HepG2 (cell line): ENCODE results near the gene CFAP97. TPM values are rescaled to one million over a fixed set of nuclear protein-coding genes. Genes with fewer than 3 reads are reported as not detected.

Experiments used
- AGO1 ChIP-seq: fragments of 200-400 bp; formaldehyde crosslinking; IDR thresholded peaks from 2 replicates; pipeline ENCODE4 v1.6.1; 2017; ENCODE audit warnings: mild to moderate bottlenecking, low read depth, low read length, moderate library complexity; ENCODE audit not compliant: poor library complexity, severe bottlenecking
- BCL3 ChIP-seq: sonication (generic); formaldehyde crosslinking; IDR thresholded peaks from 2 replicates; pipeline ENCODE4 v1.5.1; 2020; ENCODE audit warnings: mild to moderate bottlenecking, missing genetic modification reagents, moderate library complexity
- GTF2F1 ChIP-seq: fragments of 150-350 bp; IDR thresholded peaks from 2 replicates; pipeline ENCODE4 v1.6.1; 2014; ENCODE audit warnings: low read length
- MAFG ChIP-seq: sonication (generic); formaldehyde crosslinking; IDR thresholded peaks from 2 replicates; pipeline ENCODE4 v1.5.1; 2020; ENCODE audit warnings: mild to moderate bottlenecking, missing genetic modification reagents
- RARG ChIP-seq: sonication (generic); formaldehyde crosslinking; IDR thresholded peaks from 2 replicates; pipeline ENCODE4 v1.4.0; 2020; ENCODE audit warnings: low read depth, mild to moderate bottlenecking, missing genetic modification reagents
- SAP130 ChIP-seq: IDR thresholded peaks from 2 replicates; pipeline ENCODE4 v1.6.1; 2016; ENCODE audit warnings: low read depth
- SIN3B ChIP-seq: fragments of 150-350 bp; IDR thresholded peaks from 2 replicates; pipeline ENCODE4 v1.6.1; 2014; ENCODE audit warnings: low read length
- TARDBP ChIP-seq: sonication (generic); formaldehyde crosslinking; IDR thresholded peaks from 2 replicates; pipeline ENCODE4 v1.8.0; 2022; ENCODE audit warnings: mild to moderate bottlenecking, missing genetic modification reagents
- THYN1 ChIP-seq: sonication (generic); formaldehyde crosslinking; IDR thresholded peaks from 2 replicates; pipeline ENCODE4 v1.8.1; 2023; ENCODE audit warnings: low read depth, mild to moderate bottlenecking, moderate library complexity, missing genetic modification reagents, borderline replicate concordance
- USF2 ChIP-seq, 2 experiments: sonication (generic) in 1 of 2; formaldehyde crosslinking in 1 of 2; IDR thresholded peaks; 2 replicates each; pipeline versions ENCODE4 v1.5.1 to v1.6.1; 2011 to 2020; ENCODE audit warnings: borderline replicate concordance in 1 of 2, low read depth in 1 of 2, low read length in 1 of 2, mild to moderate bottlenecking in 1 of 2, missing genetic modification reagents in 1 of 2, moderate library complexity in 1 of 2
- ZBED4 ChIP-seq: sonication (generic); formaldehyde crosslinking; IDR thresholded peaks from 2 replicates; pipeline ENCODE4 v1.4.0; 2020; ENCODE audit warnings: missing genetic modification reagents, borderline replicate concordance
- ZNF224 ChIP-seq: sonication (generic); formaldehyde crosslinking; IDR thresholded peaks from 2 replicates; pipeline ENCODE4 v1.5.0; 2020; ENCODE audit warnings: mild to moderate bottlenecking, missing genetic modification reagents
- ZNF234 ChIP-seq: sonication (generic); formaldehyde crosslinking; conservative IDR thresholded peaks from 2 replicates; pipeline ENCODE4 v1.5.1; 2020; ENCODE audit warnings: mild to moderate bottlenecking, missing genetic modification reagents
- ZNF503 ChIP-seq: sonication (generic); formaldehyde crosslinking; IDR thresholded peaks from 2 replicates; pipeline ENCODE4 v1.4.0; 2020; ENCODE audit warnings: missing genetic modification reagents
- ZNF512B ChIP-seq: sonication (generic); formaldehyde crosslinking; IDR thresholded peaks from 2 replicates; pipeline ENCODE4 v1.5.1; 2020; ENCODE audit warnings: missing genetic modification reagents, mild to moderate bottlenecking, borderline replicate concordance
- polyA plus RNA-seq, 8 experiments: library from polyadenylated mRNA; depleted of rRNA in 3 of 8; stranded (reverse) in 7 of 8; unstranded in 1 of 8; fragments of >200 nt; fragmentation: Illumina TruSeq in 4 of 8; extraction: Trizol in 4 of 8; gene quantifications; 2 replicates each; pipeline versions ENCODE4 v1.2.1 to v1.2.3, GENCODE V29; 2011 to 2016; ENCODE audit warnings: low read depth in 4 of 8, missing spikeins in 1 of 8, mixed read lengths in 1 of 8; ENCODE audit not compliant: insufficient read depth in 1 of 8
- total RNA-seq, 5 experiments: library from RNA; depleted of rRNA; stranded (reverse); fragments of >200 nt; fragmentation: Illumina TruSeq; extraction: Trizol; gene quantifications; 2 replicates each; pipeline ENCODE4 v1.2.3, GENCODE V29; 2016; ENCODE audit warnings: low read depth in 1 of 5

The CFAP97 gene
- total and polyA plus RNA-seq, 2 of the 13 experiments (the other 11 are each of a cell fraction or from before 2014, with no cell fraction given): 32.1 to 44.4 TPM

GRCh38 chr4:185209031-185209851, 5.4 kb upstream of the CFAP97 start, which contains the start of gene SNX25 (continued):
- 0 out of 2 replicates have a peak, but pooled peaks have one; percentile 83 for TF ChIP-seq ZNF512B
- TF ChIP-seq ZNF234 (CRISPR knock-in tag): no peak
- TF ChIP-seq MAFG: no peak
- 0 out of 2 replicates have a peak, but pooled peaks have one; percentile 27 for TF ChIP-seq ZNF224 (CRISPR knock-in tag)
- TF ChIP-seq ZBED4: no peak
- 0 out of 2 replicates have a peak, but pooled peaks have one; percentile 55 for TF ChIP-seq BCL3 (CRISPR knock-in tag)
- 0 out of 2 replicates have a peak, but pooled peaks have one; percentile 15 for TF ChIP-seq TARDBP (CRISPR knock-in tag)
- peak; percentile 91 for TF ChIP-seq SAP130 (CRISPR knock-in tag)
- TF ChIP-seq AGO1: no peak
- TF ChIP-seq THYN1 (CRISPR knock-in tag): no peak
- no peak for TF ChIP-seq SIN3B
- TF ChIP-seq ZNF503: no peak
- no peak for TF ChIP-seq GTF2F1
- TF ChIP-seq USF2 (IDR thresholded peaks at IDR 0.05; ENCODE audit: low read depth, low read length): no peak
- TF ChIP-seq USF2 (CRISPR knock-in tag; IDR thresholded peaks at IDR 0.05; ENCODE audit: borderline replicate concordance): no peak
- no peak for TF ChIP-seq RARG
